Activated CD4-positive, alpha-beta T cell treated with anti-CD3 and anti-CD28 coated beads, Interleukin-2, amount 10 ng/mL, durations not matched to agents 24 days and 14 days (primary cell): ENCODE results near the gene WDR7. TPM values are rescaled to one million over a fixed set of nuclear protein-coding genes. Genes with fewer than 3 reads are reported as not detected.
A peak's percentile ranks its signal among the peaks of the same experiment; 100 is the strongest.

Experiments
- DNase-seq: peaks from one replicate; pipeline ENCODE4 v3.0.0; 2022
- H3K27ac Mint-ChIP-seq: one replicate; pipeline ENCODE4 v1.8.0; 2022; ENCODE audit warnings: mild to moderate bottlenecking, mixed read lengths
- H3K27me3 Mint-ChIP-seq: one replicate; pipeline ENCODE4 v1.8.0; 2022; ENCODE audit warnings: mixed read lengths
- H3K36me3 Mint-ChIP-seq: one replicate; pipeline ENCODE4 v1.8.0; 2022; ENCODE audit warnings: low read depth, mild to moderate bottlenecking, mixed read lengths
- H3K4me1 Mint-ChIP-seq: one replicate; pipeline ENCODE4 v1.8.0; 2021; ENCODE audit warnings: mixed read lengths
- H3K4me3 Mint-ChIP-seq: one replicate; pipeline ENCODE4 v1.8.0; 2022; ENCODE audit warnings: mild to moderate bottlenecking, moderate library complexity, mixed read lengths
- H3K9me3 Mint-ChIP-seq: one replicate; pipeline ENCODE4 v1.8.0; 2021; ENCODE audit warnings: mixed read lengths
- intact Hi-C: fragments of 100-400 bp; cut with micrococcal nuclease; formaldehyde crosslinking; loops from one replicate; pipeline ENCODE4 v1.15.1; 2023
- total RNA-seq: library from RNA; stranded (reverse); gene quantifications from 2 replicates; pipeline ENCODE4 v1.2.3, GENCODE V29; 2022

The WDR7 gene
- total RNA-seq, 1 donor from 2014 or later: 26.0 TPM

DNA sequence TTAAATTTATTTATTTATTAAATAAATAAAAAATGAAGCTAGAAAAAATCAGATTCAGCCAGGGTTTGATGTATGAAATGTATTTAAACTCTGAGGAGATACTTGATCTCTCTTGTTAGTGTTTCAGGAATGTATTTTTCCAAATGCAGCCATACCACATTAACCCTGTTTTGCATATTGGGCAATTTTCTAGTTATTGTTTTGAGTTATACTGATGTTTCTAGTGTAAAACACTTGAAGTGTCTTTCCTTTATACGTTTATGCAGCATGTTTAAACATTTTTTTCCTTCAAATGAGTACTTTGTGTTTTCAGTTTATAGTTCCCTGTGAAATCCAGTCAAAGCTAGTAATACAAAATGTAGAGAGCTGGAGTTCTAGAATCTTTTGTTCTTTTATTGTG, 69.9 kb downstream of the WDR7 start:
- Mint-ChIP-seq H3K9me3 (peaks cover 3% of the 10 kb centered on the region), H3K4me3 (no peak overlapping the region), H3K4me1 (peaks cover 15% of the 10 kb centered on the region), H3K27ac (no peak overlapping the region), H3K36me3 (peaks cover 31% of the 10 kb centered on the region), H3K27me3 (no peaks in the 10 kb centered on the region)
- intact Hi-C loops: no loop called here
- DNase-seq: no peak

DNA sequence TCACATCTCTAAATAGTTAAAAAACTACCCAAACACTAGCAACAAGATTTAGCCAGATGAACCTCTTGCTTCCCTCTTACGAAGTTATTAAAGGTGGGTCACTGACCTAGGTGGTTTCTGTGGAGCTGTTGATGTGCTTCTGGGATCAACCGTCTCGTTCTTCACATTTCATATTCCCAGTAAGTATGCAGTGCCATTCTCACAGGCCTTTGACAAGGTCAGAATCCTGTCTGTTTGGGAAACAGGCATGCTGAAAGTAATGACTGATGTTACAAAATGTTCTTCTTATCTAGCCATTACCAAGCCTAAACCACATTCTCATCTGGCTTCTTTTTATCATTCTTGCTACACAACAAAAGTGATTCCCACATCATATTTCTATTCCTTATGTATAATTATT, 70.3 kb downstream of the WDR7 start:
- Mint-ChIP-seq H3K27me3 (no peaks in the 10 kb centered on the region), H3K9me3 (peaks cover 3% of the 10 kb centered on the region), H3K4me1 (peaks cover 13% of the 10 kb centered on the region), H3K27ac (no peak overlapping the region), H3K36me3 (peaks cover 34% of the 10 kb centered on the region), H3K4me3 (no peak overlapping the region)
- no peak for DNase-seq
- intact Hi-C loops: no loop called here

DNA sequence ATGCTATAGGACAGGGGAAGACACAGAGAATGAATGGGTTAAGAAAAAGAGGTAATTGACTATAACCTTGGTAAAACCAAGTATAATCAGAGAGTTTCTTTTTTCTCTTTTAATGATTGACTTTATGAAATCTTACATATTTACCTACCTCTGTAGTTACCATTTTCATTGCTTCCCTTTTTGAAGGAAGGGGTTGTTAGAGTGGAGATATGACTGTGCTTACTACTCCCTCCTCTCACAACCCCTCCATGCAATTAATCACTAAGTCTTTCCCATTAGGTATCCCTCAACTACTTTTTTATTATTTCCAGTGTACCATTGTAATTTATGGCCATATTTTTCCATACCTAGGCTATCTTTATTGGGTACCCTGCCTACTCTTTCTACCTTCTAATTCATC, 71.4 kb downstream of the WDR7 start:
- peaks cover 41% of the 10 kb centered on the region for H3K36me3 Mint-ChIP-seq
- H3K9me3 Mint-ChIP-seq: peaks cover 3% of the 10 kb centered on the region
- no peak overlapping the region for H3K4me3 Mint-ChIP-seq
- H3K4me1 Mint-ChIP-seq: peaks cover 13% of the 10 kb centered on the region
- no peaks in the 10 kb centered on the region for H3K27me3 Mint-ChIP-seq
- DNase-seq: no peak
- intact Hi-C loops: no loop called here
- H3K27ac Mint-ChIP-seq: no peak overlapping the region

DNA sequence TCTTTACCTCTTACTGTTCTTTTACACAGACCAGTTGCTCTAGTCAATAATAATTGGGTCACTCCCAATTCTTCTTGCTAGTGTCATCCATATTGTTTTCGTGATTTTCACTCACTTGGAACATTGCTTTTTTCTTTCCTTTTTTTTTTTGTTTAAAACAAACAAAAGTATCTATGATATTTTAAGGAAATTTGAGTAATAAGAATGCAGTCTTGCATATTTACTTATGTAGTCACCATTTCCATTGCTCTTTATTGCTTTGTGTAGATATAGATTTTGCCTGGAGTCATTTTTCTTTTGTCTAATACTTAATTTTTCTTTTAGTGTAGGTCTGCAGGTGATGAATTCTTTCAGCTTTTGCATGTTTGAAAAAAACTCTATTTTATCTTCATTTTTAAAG, 71.9 kb downstream of the WDR7 start:
- H3K27me3 Mint-ChIP-seq: no peaks in the 10 kb centered on the region

DNA sequence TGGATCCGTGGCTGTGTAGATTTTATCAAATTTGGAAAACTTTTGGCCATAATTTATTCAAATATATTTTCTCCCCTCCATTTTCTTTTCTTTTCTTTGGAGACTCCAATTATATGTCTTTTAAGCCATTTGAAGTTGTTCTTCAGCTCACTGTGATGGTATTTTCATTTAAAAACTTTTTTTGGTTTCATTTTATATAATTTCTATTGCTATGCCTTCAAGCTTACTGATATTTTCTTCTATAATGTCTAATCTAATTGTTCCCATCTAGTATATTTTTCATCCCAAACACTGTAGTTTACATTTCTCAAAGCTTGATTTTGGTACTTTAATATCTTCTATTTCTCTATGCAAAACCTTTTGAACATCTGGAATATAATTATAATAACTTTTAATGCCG, 72.5 kb downstream of the WDR7 start:
- peaks cover 50% of the 10 kb centered on the region for H3K36me3 Mint-ChIP-seq
- H3K4me1 Mint-ChIP-seq: peaks cover 19% of the 10 kb centered on the region
- intact Hi-C loops: no loop called here
- peaks cover 7% of the 10 kb centered on the region for H3K9me3 Mint-ChIP-seq
- no peak overlapping the region for H3K4me3 Mint-ChIP-seq
- DNase-seq: no peak
- no peaks in the 10 kb centered on the region for H3K27me3 Mint-ChIP-seq
- no peak overlapping the region for H3K27ac Mint-ChIP-seq

More for the DNA sequence above, 71.9 kb downstream of the WDR7 start:
- intact Hi-C loops: no loop called here
- peaks cover 17% of the 10 kb centered on the region for H3K4me1 Mint-ChIP-seq
- H3K36me3 Mint-ChIP-seq: peaks cover 45% of the 10 kb centered on the region
- peaks cover 3% of the 10 kb centered on the region for H3K9me3 Mint-ChIP-seq
- H3K4me3 Mint-ChIP-seq: no peak overlapping the region
- no peak overlapping the region for H3K27ac Mint-ChIP-seq
- DNase-seq: no peak

- DNase-seq: no peak
- Mint-ChIP-seq H3K4me1 (peaks cover 16% of the 10 kb centered on the region), H3K4me3 (no peak overlapping the region), H3K27ac (peak overlapping the region; percentile 11), H3K27me3 (no peaks in the 10 kb centered on the region), H3K36me3 (peaks cover 56% of the 10 kb centered on the region), H3K9me3 (peaks cover 8% of the 10 kb centered on the region)
- intact Hi-C loops: loop anchor here (1.0 to 2.0 kb wide), 2 partner anchors 10 to 18 kb away; no protein-coding TSS in a partner anchor
Measured at GRCh38 chr18:56726906-56727305, 75.7 kb downstream of the WDR7 start.

DNA sequence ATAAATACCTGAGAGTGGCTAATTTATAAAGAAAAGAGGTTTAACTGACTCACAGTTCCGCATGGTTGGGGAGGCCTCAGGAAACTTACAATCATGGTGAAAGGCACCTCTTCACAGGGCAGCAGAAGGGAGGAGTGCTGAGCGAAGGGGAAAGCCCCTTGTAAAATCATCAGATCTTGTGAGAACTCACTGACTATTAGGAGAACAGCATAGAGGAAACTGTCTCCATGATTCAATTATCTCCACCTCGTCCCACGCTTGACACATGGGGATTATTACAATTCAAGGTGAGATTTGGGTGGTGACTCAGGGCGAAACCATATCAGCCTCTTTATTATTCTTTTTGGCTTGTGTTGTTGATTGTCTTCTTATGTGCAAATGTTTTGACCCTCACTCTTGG, 76.2 kb downstream of the WDR7 start:
- Mint-ChIP-seq H3K9me3 (peaks cover 8% of the 10 kb centered on the region), H3K4me3 (no peak overlapping the region), H3K27ac (peak overlapping the region; percentile 46), H3K27me3 (no peaks in the 10 kb centered on the region), H3K36me3 (peaks cover 56% of the 10 kb centered on the region), H3K4me1 (peaks cover 16% of the 10 kb centered on the region)
- no peak for DNase-seq
- intact Hi-C loops: loop anchor here (1.0 to 2.0 kb wide), 2 partner anchors 10 to 19 kb away; no protein-coding TSS in a partner anchor

GRCh38 chr18:56728741-56729140, 77.6 kb downstream of the WDR7 start:
- H3K4me3 Mint-ChIP-seq: no peak overlapping the region
- no peak for DNase-seq
- no peaks in the 10 kb centered on the region for H3K27me3 Mint-ChIP-seq
- peaks cover 13% of the 10 kb centered on the region for H3K4me1 Mint-ChIP-seq
- H3K9me3 Mint-ChIP-seq: peaks cover 6% of the 10 kb centered on the region
- H3K36me3 Mint-ChIP-seq: peaks cover 48% of the 10 kb centered on the region
- intact Hi-C loops: no loop called here
- H3K27ac Mint-ChIP-seq: peak overlapping the region; percentile 12

DNA sequence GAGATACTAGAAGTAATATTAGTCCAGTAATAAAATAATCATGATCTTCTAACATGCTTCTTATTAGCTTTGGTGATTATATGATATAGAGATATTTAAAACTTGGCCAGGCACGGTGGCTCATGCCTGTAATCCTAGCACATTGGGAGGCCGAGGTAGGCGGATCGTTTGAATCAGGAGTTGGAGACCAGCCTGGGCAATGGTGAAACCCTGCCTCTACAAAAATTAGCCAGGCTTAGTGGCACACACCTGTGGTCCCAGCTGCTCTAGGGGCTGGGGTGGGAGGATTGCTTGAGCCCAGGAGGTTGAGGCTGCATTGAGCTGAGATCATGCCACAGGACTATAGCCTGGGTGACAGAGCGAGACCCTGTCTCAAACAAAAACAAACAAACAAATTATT, 87.0 kb downstream of the WDR7 start:
- Mint-ChIP-seq H3K36me3 (peaks cover 8% of the 10 kb centered on the region), H3K4me3 (no peak overlapping the region), H3K27ac (no peak overlapping the region), H3K4me1 (peaks cover 9% of the 10 kb centered on the region), H3K9me3 (no peaks in the 10 kb centered on the region), H3K27me3 (no peaks in the 10 kb centered on the region)
- no peak for DNase-seq
- intact Hi-C loops: no loop called here

DNA sequence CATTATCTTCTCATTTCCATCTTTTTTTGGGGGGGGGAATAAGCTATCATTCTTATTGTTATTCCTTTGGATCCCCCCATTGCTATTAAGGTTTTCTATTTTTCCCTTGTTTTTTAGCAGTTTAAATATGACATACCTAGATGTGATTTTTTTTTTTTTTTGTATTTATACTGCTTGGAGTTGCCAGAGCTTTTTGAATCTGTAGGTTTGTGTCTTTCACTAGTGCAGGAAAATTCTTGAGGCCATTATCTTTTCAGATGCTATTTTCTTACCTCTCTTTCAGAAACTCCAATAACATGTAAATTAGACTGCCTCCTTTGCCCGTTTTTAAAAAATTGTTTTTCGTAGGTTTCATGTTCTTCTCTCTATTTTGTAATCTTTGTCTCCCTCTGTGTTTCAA, 88.6 kb downstream of the WDR7 start:
- Mint-ChIP-seq H3K9me3 (no peaks in the 10 kb centered on the region), H3K27ac (no peak overlapping the region), H3K4me1 (peaks cover 6% of the 10 kb centered on the region), H3K36me3 (peaks cover 2% of the 10 kb centered on the region), H3K4me3 (no peak overlapping the region), H3K27me3 (no peaks in the 10 kb centered on the region)
- DNase-seq: no peak
- intact Hi-C loops: no loop called here

- H3K4me3 Mint-ChIP-seq: no peak overlapping the region
- DNase-seq: no peak
- H3K27ac Mint-ChIP-seq: no peak overlapping the region
- peaks cover 2% of the 10 kb centered on the region for H3K36me3 Mint-ChIP-seq
- peaks cover 6% of the 10 kb centered on the region for H3K4me1 Mint-ChIP-seq
- intact Hi-C loops: no loop called here
- no peaks in the 10 kb centered on the region for H3K9me3 Mint-ChIP-seq
- no peaks in the 10 kb centered on the region for H3K27me3 Mint-ChIP-seq
Measured at GRCh38 chr18:56740645-56741044, 89.5 kb downstream of the WDR7 start.

GRCh38 chr18:56741685-56742084, 90.5 kb downstream of the WDR7 start:
- no peak for DNase-seq
- H3K27ac Mint-ChIP-seq: no peak overlapping the region
- H3K4me3 Mint-ChIP-seq: no peak overlapping the region
- peaks cover 7% of the 10 kb centered on the region for H3K4me1 Mint-ChIP-seq
- H3K27me3 Mint-ChIP-seq: no peaks in the 10 kb centered on the region
- H3K9me3 Mint-ChIP-seq: no peaks in the 10 kb centered on the region
- intact Hi-C loops: no loop called here
- peaks cover 2% of the 10 kb centered on the region for H3K36me3 Mint-ChIP-seq

DNA sequence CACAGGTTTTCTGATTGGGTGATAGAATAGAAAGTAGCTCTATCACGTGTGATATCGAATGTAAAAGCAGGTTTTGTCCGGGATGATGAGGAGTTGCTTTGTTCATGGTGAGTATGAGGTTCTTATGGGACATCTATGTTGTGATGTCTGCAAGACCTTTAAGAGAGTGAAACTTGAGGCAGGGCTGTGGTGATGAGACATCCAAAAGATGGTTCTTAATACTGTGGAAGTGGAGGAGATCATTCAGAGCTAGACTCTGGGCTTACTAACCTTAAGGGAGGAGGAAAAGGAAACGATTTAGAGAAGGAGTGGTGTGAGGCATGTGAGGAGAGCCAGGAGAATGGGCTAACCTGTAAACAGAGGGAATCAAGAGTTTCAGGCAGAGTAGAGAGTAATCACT, 92.0 kb downstream of the WDR7 start:
- DNase-seq: no peak
- H3K9me3 Mint-ChIP-seq: no peaks in the 10 kb centered on the region
- peaks cover 2% of the 10 kb centered on the region for H3K36me3 Mint-ChIP-seq
- no peak overlapping the region for H3K4me3 Mint-ChIP-seq
- H3K27me3 Mint-ChIP-seq: no peaks in the 10 kb centered on the region
- H3K4me1 Mint-ChIP-seq: peaks cover 18% of the 10 kb centered on the region
- intact Hi-C loops: no loop called here
- no peak overlapping the region for H3K27ac Mint-ChIP-seq

GRCh38 chr18:56747032-56747658, 96.0 kb downstream of the WDR7 start:
- no peaks in the 10 kb centered on the region for H3K36me3 Mint-ChIP-seq
- no peak overlapping the region for H3K4me3 Mint-ChIP-seq
- H3K9me3 Mint-ChIP-seq: no peaks in the 10 kb centered on the region
- H3K4me1 Mint-ChIP-seq: peaks cover 18% of the 10 kb centered on the region
- no peak for DNase-seq
- no peaks in the 10 kb centered on the region for H3K27me3 Mint-ChIP-seq
- intact Hi-C loops: loop anchor here (1.0 to 5.0 kb wide), 4 partner anchors 31 to 815 kb away; no protein-coding TSS in a partner anchor
- peak overlapping the region; percentile 67 for H3K27ac Mint-ChIP-seq

DNA sequence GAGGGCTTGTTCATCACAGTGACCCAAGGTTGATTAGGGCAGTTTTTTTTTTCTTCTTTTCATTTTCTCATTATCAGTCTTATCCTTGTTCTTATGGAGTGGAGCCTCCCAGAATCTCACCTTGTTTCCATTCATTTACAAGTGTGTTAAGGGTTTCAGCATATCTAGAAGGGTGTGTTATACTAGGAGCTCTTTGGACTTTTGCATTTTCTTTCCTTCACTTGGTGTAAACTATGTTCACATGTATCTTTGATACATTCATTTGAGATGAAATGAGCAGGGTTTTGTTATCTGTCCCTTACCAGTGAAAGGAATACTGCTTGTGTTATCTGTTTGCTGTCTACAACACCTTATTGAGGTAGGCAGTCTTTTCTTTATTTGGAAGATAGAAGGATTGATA, 96.7 kb downstream of the WDR7 start:
- Mint-ChIP-seq H3K27me3 (no peaks in the 10 kb centered on the region), H3K4me1 (peaks cover 18% of the 10 kb centered on the region), H3K36me3 (no peaks in the 10 kb centered on the region), H3K9me3 (no peaks in the 10 kb centered on the region), H3K27ac (peak overlapping the region; percentile 67), H3K4me3 (no peak overlapping the region)
- intact Hi-C loops: loop anchor here (1.0 to 5.0 kb wide), 5 partner anchors 32 to 814 kb away; no protein-coding TSS in a partner anchor
- DNase-seq: no peak
